GM20000 (cell line): ENCODE measurements around the gene SMG7.

Experiments
- DNase-seq: peaks from one replicate; pipeline ENCODE4 v3.0.0; 2012; ENCODE audit warnings: low spot score
- TF ChIP-seq, protein P1 (sequence below): IDR thresholded peaks from 2 replicates; pipeline ENCODE4 v1.5.1; 2012; ENCODE audit warnings: mild to moderate bottlenecking, control low read depth; ENCODE audit errors: extremely low read depth, missing control alignments

Gene SMG7

DNA sequence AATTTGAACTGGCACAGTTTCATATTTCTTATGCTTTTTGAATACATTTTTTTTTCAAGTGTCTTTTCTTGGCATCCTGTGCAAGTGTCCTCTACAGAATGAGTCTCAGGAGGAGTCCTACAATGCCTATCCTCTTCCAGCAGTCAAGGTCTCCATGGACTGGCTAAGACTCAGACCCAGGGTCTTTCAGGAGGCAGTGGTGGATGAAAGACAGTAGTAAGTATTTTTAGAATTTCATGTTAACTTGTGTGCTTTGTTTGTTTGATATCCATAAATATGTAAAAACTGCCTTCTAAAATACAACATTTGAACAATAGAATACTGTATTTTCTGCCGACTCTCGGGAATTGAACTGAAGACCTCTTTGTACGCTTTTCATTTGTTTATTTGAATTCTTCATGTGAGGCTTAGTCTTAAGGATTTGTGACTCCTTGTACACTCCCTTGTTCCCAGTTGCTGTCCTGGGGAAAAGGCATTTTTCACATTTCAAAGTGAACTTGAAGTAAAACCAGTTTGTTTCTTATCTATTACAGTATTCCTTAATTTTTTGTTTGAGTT, 61.4 kb downstream of the SMG7 start:
- TF ChIP-seq, protein P1, sequence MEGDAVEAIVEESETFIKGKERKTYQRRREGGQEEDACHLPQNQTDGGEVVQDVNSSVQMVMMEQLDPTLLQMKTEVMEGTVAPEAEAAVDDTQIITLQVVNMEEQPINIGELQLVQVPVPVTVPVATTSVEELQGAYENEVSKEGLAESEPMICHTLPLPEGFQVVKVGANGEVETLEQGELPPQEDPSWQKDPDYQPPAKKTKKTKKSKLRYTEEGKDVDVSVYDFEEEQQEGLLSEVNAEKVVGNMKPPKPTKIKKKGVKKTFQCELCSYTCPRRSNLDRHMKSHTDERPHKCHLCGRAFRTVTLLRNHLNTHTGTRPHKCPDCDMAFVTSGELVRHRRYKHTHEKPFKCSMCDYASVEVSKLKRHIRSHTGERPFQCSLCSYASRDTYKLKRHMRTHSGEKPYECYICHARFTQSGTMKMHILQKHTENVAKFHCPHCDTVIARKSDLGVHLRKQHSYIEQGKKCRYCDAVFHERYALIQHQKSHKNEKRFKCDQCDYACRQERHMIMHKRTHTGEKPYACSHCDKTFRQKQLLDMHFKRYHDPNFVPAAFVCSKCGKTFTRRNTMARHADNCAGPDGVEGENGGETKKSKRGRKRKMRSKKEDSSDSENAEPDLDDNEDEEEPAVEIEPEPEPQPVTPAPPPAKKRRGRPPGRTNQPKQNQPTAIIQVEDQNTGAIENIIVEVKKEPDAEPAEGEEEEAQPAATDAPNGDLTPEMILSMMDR: no peak
- no peak for DNase-seq

DNA sequence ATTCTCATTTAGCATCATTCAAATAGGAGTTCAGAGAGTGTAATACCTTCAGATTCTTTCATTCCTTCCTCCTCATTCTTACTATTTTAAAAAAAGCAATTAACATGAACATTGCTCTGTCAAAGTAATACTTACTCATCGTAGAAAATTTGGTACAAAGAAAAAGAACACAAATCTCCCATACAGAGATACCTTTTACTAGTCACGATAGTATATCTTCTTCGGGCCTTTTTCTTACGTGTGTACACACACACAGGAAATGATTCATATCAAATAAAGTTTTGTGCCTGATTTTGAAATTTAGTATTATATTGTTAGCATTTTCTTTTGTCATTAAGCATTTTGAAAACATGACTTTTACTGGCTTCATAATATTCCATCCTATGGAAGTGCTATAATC, 65.1 kb downstream of the SMG7 start:
- DNase-seq: no peak
- TF ChIP-seq, protein P1: no peak

GRCh38 chr1:183543619-183544204, 71.4 kb downstream of the SMG7 start:
- TF ChIP-seq, protein P1: peak; percentile 45
- DNase-seq: no peak

- DNase-seq: no peak
- TF ChIP-seq, protein P1: no peak
These were observed 72.4 kb downstream of the SMG7 start for GRCh38 chr1:183544598-183545297.

DNA sequence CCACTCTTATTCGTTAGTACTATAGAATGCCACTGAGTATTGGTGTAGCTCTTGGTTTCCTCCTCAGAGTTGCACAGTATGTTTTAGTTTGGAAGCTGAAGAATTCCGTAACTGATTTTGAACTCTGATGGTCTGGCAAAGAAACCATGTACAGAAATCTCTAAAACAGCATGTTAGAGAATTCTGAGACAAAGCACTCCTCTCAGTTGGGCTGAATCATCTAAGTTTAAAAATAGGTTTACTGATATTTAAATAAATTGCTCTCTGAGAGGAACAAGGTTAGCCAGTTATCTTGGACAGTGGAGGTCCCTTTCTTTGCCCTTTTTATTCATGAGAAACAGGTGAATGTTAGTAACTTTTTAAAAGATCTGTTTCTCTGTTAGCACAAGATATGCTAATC, 74.1 kb downstream of the SMG7 start:
- TF ChIP-seq, protein P1: no peak
- DNase-seq: no peak

- no peak for DNase-seq
- TF ChIP-seq, protein P1: no peak
These were observed 75.8 kb downstream of the SMG7 start for GRCh38 chr1:183548116-183548515.

GRCh38 chr1:183550915-183551314, 78.6 kb downstream of the SMG7 start:
- no peak for DNase-seq
- TF ChIP-seq, protein P1: no peak
